Pancreas (tissue), 10 donors: ENCODE measurements around the gene CBX5. TPM values are rescaled to one million over a fixed set of nuclear protein-coding genes. Genes with fewer than 3 reads are reported as not detected.

Experiments
- ATAC-seq, 4 donors: fragments of 200-7000 bp; cut with Tn5 transposase; one replicate each; pipeline versions ENCODE4 v1.8.0 to v1.9.1; 2020; ENCODE audit warnings: mild to moderate bottlenecking in 4 of 4, moderate library complexity in 4 of 4
- DNase-seq, 6 donors: peaks; one replicate each; pipeline ENCODE4 v3.0.0-alpha.2; 2020
- FAIRE-seq: peaks from 2 replicates; lab custom pipeline; 2012; peaks lifted over from hg19 to GRCh38; lab: Jason Lieb, UNC
- H3K27ac ChIP-seq, 4 donors: fragments of 200-600 bp; sonication (generic); 1 replicate in 3 of 4; 2 replicates in 1 of 4; pipeline versions ENCODE4 v1.5.0 to v1.8.0; 2020
- H3K27me3 ChIP-seq, 4 donors: fragments of 200-600 bp; one replicate each; pipeline ENCODE4 v1.8.0; 2021
- H3K36me3 ChIP-seq, 3 donors: fragments of 200-600 bp; sonication (generic) in 1 of 3; one replicate each; pipeline versions ENCODE4 v1.5.0 to v1.8.0; 2020 to 2021
- H3K4me1 ChIP-seq, 3 donors: fragments of 200-600 bp; one replicate each; pipeline ENCODE4 v1.8.0; 2021
- H3K4me3 ChIP-seq, 4 donors: fragments of 200-600 bp; sonication (generic) in 2 of 4; one replicate each; pipeline versions ENCODE4 v1.5.0 to v1.8.0; 2020 to 2021
- H3K9me3 ChIP-seq, 4 donors: fragments of 200-600 bp; one replicate each; pipeline ENCODE4 v1.8.0; 2021
- WGBS, 2 donors: extraction: QIAGEN DNeasy Blood & Tissue Kit; methylation state at CpG; one replicate each; pipeline ENCODE4 v1.1.7; 2013; 5-methylcytosine and 5-hydroxymethylcytosine counted together
- intact Hi-C, 3 donors: fragments of 100-400 bp; cut with DNase I; formaldehyde crosslinking; loops; one replicate each; pipeline versions ENCODE4 v1.11.1 to v1.14.2; 2022
- polyA plus RNA-seq, 2 donors: library from polyadenylated mRNA; stranded (reverse); fragments of 200-250 nt; gene quantifications; one replicate each; pipeline ENCODE4 v1.2.3, GENCODE V29; 2013
- total RNA-seq, 6 donors: library from RNA; stranded (reverse); fragmentation: NEBNext Ultra II Directional in 4 of 6; extraction: Animal tissue kit (Norgen Biotek cat#: 25700) in 4 of 6; gene quantifications; one replicate each; pipeline versions ENCODE4 v1.2.1 to v1.2.4, GENCODE V29; 2021 to 2023
- TF ChIP-seq, protein P1 (sequence below), 4 donors: fragments of 200-600 bp; sonication (generic) in 3 of 4; IDR thresholded peaks; one replicate each; pipeline versions ENCODE4 v1.5.0 to v1.8.0; 2021; ENCODE audit warnings: antibody characterized with exemption in 4 of 4
- donor health status: healthy with polysubstance abuse.
- donor health status: DM: no; HTN: no; CAD: no; lungs with moderate emphysema.
- donor health status: DM: no; HTN: no; CAD: no.
- donor health status: control.
- donor health status: control.
- donor health status: Bipolar disorder and iron deficiency.
- donor health status: DM: yes; HTN: yes; CAD: no.
- donor health status: DM: no; HTN: no; CAD: no.
- donor health status: DM: no; HTN: no; CAD: no.
- donor health status: DM: yes; HTN: yes; CAD: no.

Gene CBX5
- total and polyA plus RNA-seq, 8 donors = 5.9 to 41.4 (median 24.6) TPM

DNA sequence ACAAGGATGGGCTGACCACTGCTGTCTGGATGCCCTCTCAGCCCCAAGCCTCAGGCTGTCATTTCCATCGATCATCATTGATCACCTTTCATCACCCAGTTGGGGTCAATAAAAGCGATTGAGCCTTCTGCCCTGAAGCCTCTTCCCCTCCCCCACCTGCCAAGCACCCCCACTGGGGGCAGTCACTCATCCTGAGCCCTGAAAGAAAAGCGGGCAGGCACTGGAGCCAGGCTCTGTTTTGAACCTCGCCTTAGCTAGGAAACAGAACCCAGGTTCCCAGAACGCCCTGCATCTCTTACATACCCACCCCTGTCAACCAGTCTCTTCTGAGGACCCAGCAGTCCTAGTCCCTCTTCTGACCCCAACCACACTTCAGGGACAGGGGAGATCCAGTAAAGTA lies 96.9 kb downstream of the CBX5 start:
- no peaks in the 10 kb centered on the region for H3K9me3 ChIP-seq
- H3K36me3 ChIP-seq = peaks cover 0 to 13% (median 0%) of the 10 kb centered on the region in 3 donors
- no peak overlapping the region for H3K4me3 ChIP-seq
- TF ChIP-seq, protein P1, sequence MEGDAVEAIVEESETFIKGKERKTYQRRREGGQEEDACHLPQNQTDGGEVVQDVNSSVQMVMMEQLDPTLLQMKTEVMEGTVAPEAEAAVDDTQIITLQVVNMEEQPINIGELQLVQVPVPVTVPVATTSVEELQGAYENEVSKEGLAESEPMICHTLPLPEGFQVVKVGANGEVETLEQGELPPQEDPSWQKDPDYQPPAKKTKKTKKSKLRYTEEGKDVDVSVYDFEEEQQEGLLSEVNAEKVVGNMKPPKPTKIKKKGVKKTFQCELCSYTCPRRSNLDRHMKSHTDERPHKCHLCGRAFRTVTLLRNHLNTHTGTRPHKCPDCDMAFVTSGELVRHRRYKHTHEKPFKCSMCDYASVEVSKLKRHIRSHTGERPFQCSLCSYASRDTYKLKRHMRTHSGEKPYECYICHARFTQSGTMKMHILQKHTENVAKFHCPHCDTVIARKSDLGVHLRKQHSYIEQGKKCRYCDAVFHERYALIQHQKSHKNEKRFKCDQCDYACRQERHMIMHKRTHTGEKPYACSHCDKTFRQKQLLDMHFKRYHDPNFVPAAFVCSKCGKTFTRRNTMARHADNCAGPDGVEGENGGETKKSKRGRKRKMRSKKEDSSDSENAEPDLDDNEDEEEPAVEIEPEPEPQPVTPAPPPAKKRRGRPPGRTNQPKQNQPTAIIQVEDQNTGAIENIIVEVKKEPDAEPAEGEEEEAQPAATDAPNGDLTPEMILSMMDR (IDR thresholded peaks at IDR 0.05) = no peak
- DNase-seq (no peak), ATAC-seq (no peak), FAIRE-seq (no peak)
- H3K4me1 ChIP-seq = peaks cover 0 to 3% (median 0%) of the 10 kb centered on the region in 3 donors
- no peaks in the 10 kb centered on the region for H3K27me3 ChIP-seq
- no peak overlapping the region for H3K27ac ChIP-seq
- 87 to 93% methylated on average over 5 of the region's 5 CpGs for WGBS, 2 donors
- intact Hi-C loops = no loop called here

DNA sequence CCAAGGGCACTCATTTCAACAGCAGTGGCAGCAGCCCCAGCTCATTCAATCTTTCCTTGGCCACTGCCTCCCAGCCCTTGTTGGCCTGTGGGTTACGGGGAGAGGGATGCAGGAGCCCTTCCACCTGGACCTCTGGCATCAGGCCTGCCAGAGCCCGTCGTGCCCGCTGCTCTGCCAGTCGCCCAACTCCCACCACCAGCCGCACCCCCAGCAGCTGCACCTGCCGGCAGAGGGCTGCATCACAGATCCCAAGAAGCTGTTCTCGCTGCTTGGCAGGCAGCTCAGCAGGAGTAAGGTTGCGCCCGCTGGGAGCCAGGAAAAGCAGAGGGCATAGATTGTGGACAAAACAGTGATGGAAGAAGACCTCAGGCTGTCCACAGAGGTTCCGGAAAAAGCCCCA lies 97.8 kb downstream of the CBX5 start:
- no peak for FAIRE-seq
- no peak for DNase-seq
- H3K4me1 ChIP-seq = no peaks in the 10 kb centered on the region
- no peaks in the 10 kb centered on the region for H3K27me3 ChIP-seq
- H3K4me3 ChIP-seq = no peak overlapping the region
- no peak for ATAC-seq
- TF ChIP-seq, protein P1 (IDR thresholded peaks at IDR 0.05) = no peak
- H3K9me3 ChIP-seq = no peaks in the 10 kb centered on the region
- peaks cover 0 to 13% (median 0%) of the 10 kb centered on the region in 3 donors for H3K36me3 ChIP-seq
- intact Hi-C loops = no loop called here
- H3K27ac ChIP-seq = no peak overlapping the region
- 90 to 94% methylated on average over 11 of the region's 11 CpGs for whole genome bisulfite sequencing, 2 donors

Other genes starting within 250 kb of the CBX5 start
- gene HOXC5, start 247.1 kb downstream of the CBX5 start, total RNA-seq = not detected
- not detected for gene HOXC5, start 247.1 kb downstream of the CBX5 start, polyA plus RNA-seq
- under 1 TPM in 3 of 6 donors, not detected in 3; 0.15 to 0.62 (median 0.23) TPM for gene HOXC4, start 226.3 kb downstream of the CBX5 start, total RNA-seq
- under 1 TPM in 1 of 2 donors, not detected in 1; 0.27 TPM for gene HOXC4, start 226.3 kb downstream of the CBX5 start, polyA plus RNA-seq
- 10 to 100 TPM; 12.4 to 18.1 (median 14.3) TPM for gene SMUG1, start 91.1 kb downstream of the CBX5 start, total RNA-seq
- gene SMUG1, start 91.1 kb downstream of the CBX5 start, polyA plus RNA-seq = 10 to 100 TPM; 29.7 to 35.4 TPM
- 100 to 1,000 TPM; 266 to 784 (median 527) TPM for gene HNRNPA1, start 604 bp upstream of the CBX5 start, total RNA-seq
- 100 to 1,000 TPM; 477 to 641 TPM for gene HNRNPA1, start 604 bp upstream of the CBX5 start, polyA plus RNA-seq
- gene NFE2, start 20.9 kb upstream of the CBX5 start, total RNA-seq = under 1 TPM in 5 of 6 donors, not detected in 1; 0.16 to 0.58 (median 0.47) TPM
- under 1 TPM; 0.28 to 0.34 TPM for gene NFE2, start 20.9 kb upstream of the CBX5 start, polyA plus RNA-seq
- gene COPZ1, start 45.0 kb upstream of the CBX5 start, total RNA-seq = 100 to 1,000 TPM in 5 of 6 donors, 10 to 100 TPM in 1; 76.6 to 115 (median 110) TPM
- 10 to 100 TPM; 44.6 to 86.6 TPM for gene COPZ1, start 45.0 kb upstream of the CBX5 start, polyA plus RNA-seq
- under 1 TPM in 4 of 6 donors, not detected in 2; 0.32 to 0.87 (median 0.63) TPM for gene GPR84, start 84.4 kb upstream of the CBX5 start, total RNA-seq
- under 1 TPM; 0.09 to 0.27 TPM for gene GPR84, start 84.4 kb upstream of the CBX5 start, polyA plus RNA-seq
- gene ZNF385A, start 104.6 kb upstream of the CBX5 start, total RNA-seq = 1 to 10 TPM in 5 of 6 donors, under 1 TPM in 1; 0.59 to 8.2 (median 2.6) TPM
- 1 to 10 TPM; 2.8 to 3.6 TPM for gene ZNF385A, start 104.6 kb upstream of the CBX5 start, polyA plus RNA-seq
- gene ITGA5, start 139.1 kb upstream of the CBX5 start, total RNA-seq = 10 to 100 TPM in 4 of 6 donors, 1 to 10 TPM in 2; 9.5 to 27.1 (median 15.1) TPM
- gene ITGA5, start 139.1 kb upstream of the CBX5 start, polyA plus RNA-seq = 10 to 100 TPM; 19.0 to 32.2 TPM
- gene GTSF1, start 193.5 kb upstream of the CBX5 start, total RNA-seq = under 1 TPM in 1 of 6 donors, not detected in 5; 0.66 TPM
- not detected for gene GTSF1, start 193.5 kb upstream of the CBX5 start, polyA plus RNA-seq
- gene NCKAP1L, start 217.6 kb upstream of the CBX5 start, total RNA-seq = 10 to 100 TPM in 1 of 6 donors, 1 to 10 TPM in 4, under 1 TPM in 1; 0.88 to 14.5 (median 3.4) TPM
- gene NCKAP1L, start 217.6 kb upstream of the CBX5 start, polyA plus RNA-seq = 1 to 10 TPM in 1 of 2 donors, under 1 TPM in 1; 0.99 to 1.3 TPM